ENCODE results near the gene MAP3K8. TPM values are rescaled to one million over a fixed set of nuclear protein-coding genes. Genes with fewer than 3 reads are reported as not detected.
A peak's percentile ranks its signal among the peaks of the same experiment; 100 is the strongest.

MAP3K8 gene
- total and polyA plus RNA-seq, 9 of the 15 experiments (the other 6 are each of a cell fraction or from before 2014, with no cell fraction given) = 6.9 to 23.6 (median 13.6) TPM

- CTCF ChIA-PET (ENCODE audit: low intra/inter-chr PET ratio) = no interaction called here
- no peaks in the 10 kb centered on the region for H3K27me3 ChIP-seq (ENCODE audit: control insufficient read depth in 2 of 2, insufficient read depth in 2 of 2, low read length in 2 of 2)
- intact Hi-C loops (cut with micrococcal nuclease) (no loop called here), in situ Hi-C loops (cut with MboI) (no loop called here)
- H3K4me1 ChIP-seq (replicated peaks in 1 of 2; ENCODE audit: control insufficient read depth in 2 of 2, insufficient read depth in 2 of 2, low read length in 2 of 2) = peaks cover 34 to 44% of the 10 kb centered on the region in 2 experiments
- H3K79me2 ChIP-seq (ENCODE audit: control insufficient read depth, insufficient read depth, low read length) = peaks cover 25% of the 10 kb centered on the region
- BruUV-seq (replicated peaks) = no TSS peak
- no peaks in the 10 kb centered on the region for H3K9me1 ChIP-seq (ENCODE audit: control insufficient read depth, insufficient read depth, low read length)
- no peaks in the 10 kb centered on the region for H4K20me1 ChIP-seq (replicated peaks; ENCODE audit: control insufficient read depth, insufficient read depth, low read length)
- H3K4me2 ChIP-seq (ENCODE audit: insufficient read depth, low read length) = peak overlapping the region; percentile 74
- DNase-seq (ENCODE audit: extremely low read depth in 1 of 4, low spot score in 3 of 4) (peak in 3 of 4 experiments; percentile 24 to 73 (median 62)), FAIRE-seq (peak; percentile 73), ATAC-seq (no peak; the same call in 2 of the 3 replicates)
- peak overlapping the region; percentile 13; the same call in 1 of the 2 replicates for H3K4me3 ChIP-seq
- POLR2A ChIA-PET = interaction anchor here (0.7 to 2.1 kb wide), 3 partner anchors 11 to 125 kb away, joined by 4 to 12 read pairs (median 5); no protein-coding TSS in a partner anchor
- H3K9me3 ChIP-seq (replicated peaks; ENCODE audit: control insufficient read depth, insufficient read depth, low read depth, low read length) = no peaks in the 10 kb centered on the region
- peak overlapping the region; percentile 66 to 86 for H3K9ac ChIP-seq (ENCODE audit: insufficient read depth in 1 of 2, low read depth in 2 of 2, low read length in 2 of 2)
- peak overlapping the region; percentile 97 for H2AFZ ChIP-seq (ENCODE audit: low read depth, low read length)
- H3K27ac ChIP-seq (ENCODE audit: extremely low read depth, low read depth, low read length) = peak overlapping the region; percentile 81
- 5% methylated on average over 17 of the region's 17 CpGs for WGBS (ENCODE audit: insufficient coverage, low coverage, missing lambda C conversion rate)
- no peaks in the 10 kb centered on the region for H3K36me3 ChIP-seq (ENCODE audit: control insufficient read depth, insufficient read depth, low read length)
- TF ChIP-seq CTBP1 (IDR thresholded peaks at IDR 0.05; ENCODE audit: borderline replicate concordance) = peak; percentile 67; the same call in 1 of the 2 replicates
- peak; percentile 67 for TF ChIP-seq HMGN3 (IDR thresholded peaks at IDR 0.05; ENCODE audit: borderline replicate concordance, extremely low read depth, insufficient read length, low read depth, low read length)
- TF ChIP-seq ZNF518B (CRISPR knock-in tag; IDR thresholded peaks at IDR 0.05) = no peak
- no peak for TF ChIP-seq ZBTB9 (CRISPR knock-in tag; IDR thresholded peaks at IDR 0.05)
- 0 out of 4 replicates have a peak, but pooled peaks of 1 of the 2 experiments have one; percentile 39 for TF ChIP-seq FOXK2 (conservative IDR thresholded peaks at IDR 0.05 in 1 of 2, IDR thresholded peaks at IDR 0.05 in 1 of 2; ENCODE audit: low read depth in 2 of 2)
- TF ChIP-seq XRCC4 (IDR thresholded peaks at IDR 0.05; ENCODE audit: extremely low read depth, insufficient read depth, insufficient read length) = no peak
- TF ChIP-seq ZBTB1 (CRISPR knock-in tag; IDR thresholded peaks at IDR 0.05; ENCODE audit: borderline replicate concordance, low read depth) = no peak
- 0 out of 2 replicates have a peak, but pooled peaks have one; percentile 19 for TF ChIP-seq SP1 (CRISPR knock-in tag; IDR thresholded peaks at IDR 0.05)
- TF ChIP-seq HMBOX1 (IDR thresholded peaks at IDR 0.05) = peak; percentile 77
- no peak for TF ChIP-seq CHD1 (IDR thresholded peaks at IDR 0.05; ENCODE audit: low read length)
- TF ChIP-seq ZNF384 (IDR thresholded peaks at IDR 0.05; ENCODE audit: low read depth, low read length) = no peak
- no peak for TF ChIP-seq IRF1 (CRISPR knock-in tag; IDR thresholded peaks at IDR 0.05; ENCODE audit: borderline replicate concordance)
- no peak for TF ChIP-seq TAF9B (IDR thresholded peaks at IDR 0.05; ENCODE audit: partially characterized antibody)
- TF ChIP-seq NCOA6 (IDR thresholded peaks at IDR 0.05) = 0 out of 2 replicates have a peak, but pooled peaks have one; percentile 26
Measured at GRCh38 chr10:30431435-30431911, 2.5 kb upstream of the MAP3K8 start.
